Upper lobe of left lung (tissue), 4 donors: Measurements from ENCODE around the gene GBP2.

Source experiments
- EP300 ChIP-seq, 4 donors: sonication (generic); formaldehyde crosslinking; IDR thresholded peaks; one replicate each; pipeline ENCODE4 v1.5.1; 2017; ENCODE audit warnings: antibody characterized with exemption in 4 of 4, control low read depth in 2 of 4
- TF ChIP-seq, protein P1 (sequence below), 6 experiments: fragments of 450-650 bp in 4 of 6; fragments of 200-600 bp in 2 of 6; sonication (generic) in 2 of 6; IDR thresholded peaks; one replicate each; pipeline ENCODE4 v1.5.1; 2016 to 2019; ENCODE audit warnings: antibody characterized with exemption in 6 of 6

DNA sequence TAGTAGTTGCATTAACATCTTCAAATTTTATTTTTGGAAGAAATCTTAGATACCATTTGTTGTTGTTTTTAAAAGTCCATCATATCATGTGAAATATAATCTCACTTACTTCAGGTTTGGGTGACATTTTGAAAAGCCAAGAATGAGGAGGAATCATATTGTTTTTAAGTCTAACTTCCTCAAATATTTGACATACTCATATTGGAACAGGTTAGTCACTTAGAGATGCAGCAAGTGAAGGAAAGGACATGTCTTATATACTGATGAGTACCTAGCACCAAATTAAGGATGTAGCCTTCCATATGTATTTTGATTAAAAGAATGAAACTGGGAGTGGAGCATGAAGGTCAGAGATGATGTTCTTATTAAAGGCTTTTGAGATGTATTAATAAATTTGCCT, 23.9 kb downstream of the GBP2 start:
- TF ChIP-seq, protein P1, sequence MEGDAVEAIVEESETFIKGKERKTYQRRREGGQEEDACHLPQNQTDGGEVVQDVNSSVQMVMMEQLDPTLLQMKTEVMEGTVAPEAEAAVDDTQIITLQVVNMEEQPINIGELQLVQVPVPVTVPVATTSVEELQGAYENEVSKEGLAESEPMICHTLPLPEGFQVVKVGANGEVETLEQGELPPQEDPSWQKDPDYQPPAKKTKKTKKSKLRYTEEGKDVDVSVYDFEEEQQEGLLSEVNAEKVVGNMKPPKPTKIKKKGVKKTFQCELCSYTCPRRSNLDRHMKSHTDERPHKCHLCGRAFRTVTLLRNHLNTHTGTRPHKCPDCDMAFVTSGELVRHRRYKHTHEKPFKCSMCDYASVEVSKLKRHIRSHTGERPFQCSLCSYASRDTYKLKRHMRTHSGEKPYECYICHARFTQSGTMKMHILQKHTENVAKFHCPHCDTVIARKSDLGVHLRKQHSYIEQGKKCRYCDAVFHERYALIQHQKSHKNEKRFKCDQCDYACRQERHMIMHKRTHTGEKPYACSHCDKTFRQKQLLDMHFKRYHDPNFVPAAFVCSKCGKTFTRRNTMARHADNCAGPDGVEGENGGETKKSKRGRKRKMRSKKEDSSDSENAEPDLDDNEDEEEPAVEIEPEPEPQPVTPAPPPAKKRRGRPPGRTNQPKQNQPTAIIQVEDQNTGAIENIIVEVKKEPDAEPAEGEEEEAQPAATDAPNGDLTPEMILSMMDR (IDR thresholded peaks at IDR 0.05): no peak
- no peak for TF ChIP-seq EP300 (IDR thresholded peaks at IDR 0.05)
